NCI-H146 treated with DMSO at 0.1 percent for 48 hours (cell line): ENCODE results near the gene MFF.
"Not testable (repeated sequence)": the region's sequence is repeated elsewhere in the genome, so short reads cannot be mapped to it uniquely, and the experiment has no call there.

Experiments
- DNase-seq: peaks from one replicate; lab custom pipeline; 2025; ENCODE audit not compliant: unreplicated experiment; lab: John Stamatoyannopoulos, UW

MFF gene

GRCh38 chr2:227376656-227377396, 51.8 kb downstream of the MFF start:
- DNase-seq = no peak

- DNase-seq = no peak
These were observed 52.7 kb downstream of the MFF start for GRCh38 chr2:227377467-227378351.

GRCh38 chr2:227378371-227378782, 53.3 kb downstream of the MFF start:
- DNase-seq = no peak

GRCh38 chr2:227379095-227379494, 54.0 kb downstream of the MFF start, which contains the start of gene TM4SF20:
Gene TM4SF20 (minus strand): TSS chr2:227379306. CDS start chr2:227379268, 38 bp downstream.
- DNase-seq = no peak

- not testable (repeated sequence) for DNase-seq
These were observed 57.3 kb downstream of the MFF start for GRCh38 chr2:227382241-227382835.

- no peak for DNase-seq
These were observed 58.6 kb downstream of the MFF start for GRCh38 chr2:227383686-227384085.

- DNase-seq = no peak
These were observed 61.6 kb downstream of the MFF start for GRCh38 chr2:227386630-227387029.

GRCh38 chr2:227387583-227387982, 62.5 kb downstream of the MFF start, which contains the start of gene SCYGR1:
Gene SCYGR1 (minus strand): TSS chr2:227387949. CDS start chr2:227387949, 0 bp downstream.
- not testable (repeated sequence) for DNase-seq

GRCh38 chr2:227388537-227389011, 63.5 kb downstream of the MFF start:
- no peak for DNase-seq

GRCh38 chr2:227389231-227389630, 64.2 kb downstream of the MFF start:
- no peak for DNase-seq

GRCh38 chr2:227389661-227390060, 64.6 kb downstream of the MFF start:
- no peak for DNase-seq

- DNase-seq = no peak
These were observed 65.6 kb downstream of the MFF start for GRCh38 chr2:227390468-227391256.

GRCh38 chr2:227394401-227394800, 69.3 kb downstream of the MFF start:
- no peak for DNase-seq

GRCh38 chr2:227395556-227395955, 70.5 kb downstream of the MFF start:
- DNase-seq = no peak

GRCh38 chr2:227397562-227397961, 72.5 kb downstream of the MFF start:
- no peak for DNase-seq

- no peak for DNase-seq
These were observed 73.9 kb downstream of the MFF start for GRCh38 chr2:227398684-227399670.

- no peak for DNase-seq
These were observed 76.5 kb downstream of the MFF start for GRCh38 chr2:227401550-227401949.

GRCh38 chr2:227402321-227402720, 77.3 kb downstream of the MFF start:
- DNase-seq = no peak

GRCh38 chr2:227402959-227403358, 77.9 kb downstream of the MFF start:
- DNase-seq = no peak
